Stimulated activated CD4-positive, alpha-beta T cell treated with anti-CD3 and anti-CD28 coated beads, Interleukin-2, amount 100 ng/mL, for 4 hours (primary cell): ENCODE results near the gene SRCAP.
A peak's percentile ranks its signal among the peaks of the same experiment; 100 is the strongest.
"Not testable (repeated sequence)": the region's sequence is repeated elsewhere in the genome, so short reads cannot be mapped to it uniquely, and the experiment has no call there.

Experiments
- DNase-seq: peaks from one replicate; pipeline ENCODE4 v3.0.0-alpha.2; 2020; ENCODE audit warnings: low read depth

Gene SRCAP

DNA sequence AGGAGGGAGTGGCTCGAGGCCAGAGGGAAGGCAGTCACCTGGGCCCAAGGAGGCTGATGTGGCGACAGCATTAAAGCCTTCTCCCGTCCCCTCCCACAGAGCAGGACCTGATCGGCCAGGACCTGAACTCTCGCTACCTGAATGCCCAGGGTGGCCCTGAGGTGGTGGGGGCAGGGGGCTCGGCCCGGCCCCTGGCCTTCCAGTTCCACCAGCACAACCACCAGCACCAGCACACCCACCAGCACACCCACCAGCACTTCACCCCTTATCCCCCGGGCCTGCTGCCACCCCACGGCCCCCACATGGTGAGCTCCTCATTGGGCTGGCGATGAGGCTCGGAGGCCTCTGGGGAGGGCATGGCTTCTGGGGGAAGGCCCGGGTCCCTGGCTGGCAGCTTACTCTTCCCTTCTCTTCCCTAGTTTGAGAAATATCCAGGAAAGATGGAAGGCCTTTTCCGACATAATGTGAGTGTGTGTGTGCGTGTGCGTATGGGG lies 34.3 kb upstream of the SRCAP start:
- DNase-seq, result no peak

GRCh38 chr16:30665155-30665829 lies 33.7 kb upstream of the SRCAP start:
- DNase-seq, result no peak

DNA sequence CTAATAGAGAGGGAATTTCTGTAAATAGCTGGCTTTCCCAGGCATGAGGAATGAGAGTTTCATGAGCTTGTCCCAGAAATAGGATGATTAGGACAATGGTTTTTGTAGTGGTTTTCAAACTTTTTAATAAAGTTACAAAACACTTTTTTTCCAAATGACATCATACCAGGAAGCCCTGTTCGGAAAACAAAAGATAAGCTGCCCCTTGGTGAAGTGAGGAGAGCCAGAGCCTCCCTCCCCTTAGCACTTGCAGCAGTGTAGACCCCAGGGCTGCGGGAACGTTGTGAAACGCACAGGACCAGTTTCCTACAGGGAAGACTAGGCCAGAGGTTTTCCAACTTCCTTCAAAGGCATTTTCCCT lies 33.2 kb upstream of the SRCAP start:
- DNase-seq, result no peak

DNA sequence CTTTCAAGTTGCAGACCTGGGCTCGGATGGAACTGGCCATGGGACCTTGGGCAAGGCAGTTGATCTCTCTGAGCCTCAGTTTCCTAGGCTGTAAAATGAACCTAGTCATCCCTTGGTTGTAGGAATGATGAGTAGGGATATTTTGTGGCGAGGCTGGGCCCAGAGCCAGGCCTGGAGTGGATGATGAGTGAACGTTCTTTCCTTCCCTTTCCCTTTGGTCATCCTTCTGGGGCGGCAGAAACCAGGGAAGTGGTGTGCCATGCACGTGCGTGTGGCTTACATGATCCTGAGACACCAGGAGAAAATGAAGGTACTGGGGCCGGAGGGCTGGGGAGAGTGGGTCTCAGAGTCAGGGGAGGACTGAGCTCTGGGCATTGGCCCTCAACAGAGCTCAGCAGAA lies 32.3 kb upstream of the SRCAP start:
- no peak for DNase-seq

DNA sequence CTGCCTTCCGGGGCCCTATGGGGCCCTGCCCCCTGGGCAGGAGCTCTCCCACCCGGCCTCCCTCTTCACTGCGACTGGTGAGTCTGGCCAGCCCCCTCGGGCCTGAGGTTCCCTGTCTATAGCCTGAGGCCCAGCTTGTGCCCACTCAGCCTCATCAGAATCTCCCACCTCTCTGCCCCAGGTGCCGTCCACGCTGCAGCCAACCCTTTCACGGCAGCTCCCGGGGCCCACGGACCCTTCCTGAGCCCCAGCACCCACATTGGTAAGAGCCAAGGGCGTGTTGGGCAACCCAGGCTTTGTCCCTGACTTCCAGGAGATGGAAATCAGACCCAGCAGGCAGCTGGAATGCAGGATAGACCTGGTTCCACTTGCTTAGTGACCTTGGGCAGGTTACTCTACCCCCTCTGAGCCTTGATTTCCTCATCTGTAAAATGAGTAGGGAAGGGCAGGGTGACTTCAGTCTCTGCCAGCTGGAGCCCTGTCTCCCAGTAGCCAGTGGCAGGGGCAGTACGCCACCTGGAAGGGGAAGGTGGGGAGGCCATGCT lies 31.5 kb upstream of the SRCAP start:
- no peak for DNase-seq

GRCh38 chr16:30668393-30668792 lies 30.6 kb upstream of the SRCAP start:
- DNase-seq, result no peak

- no peak for DNase-seq
These were observed 29.7 kb upstream of the SRCAP start for GRCh38 chr16:30669026-30669902.

- no peak for DNase-seq
These were observed 28.8 kb upstream of the SRCAP start for GRCh38 chr16:30669903-30670824.

DNA sequence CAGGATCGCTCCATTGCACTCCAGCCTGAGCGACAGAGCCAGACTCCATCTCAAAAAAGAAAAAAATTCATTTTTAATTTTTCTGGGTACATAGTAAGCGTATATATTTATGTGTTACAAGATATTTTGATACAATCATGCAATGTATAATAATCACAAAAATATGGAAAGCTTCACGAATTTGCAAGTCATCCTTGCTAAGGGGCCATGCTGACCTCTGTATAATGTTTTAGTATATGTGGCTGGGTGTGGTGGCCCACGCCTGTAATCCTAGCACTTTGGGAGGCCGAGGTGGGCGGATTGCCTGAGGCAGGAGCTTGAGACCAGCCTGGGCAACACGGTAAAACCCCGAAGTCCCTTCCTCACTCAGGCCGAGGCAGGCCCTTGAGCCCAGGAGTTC lies 23.8 kb upstream of the SRCAP start:
- no peak for DNase-seq

DNA sequence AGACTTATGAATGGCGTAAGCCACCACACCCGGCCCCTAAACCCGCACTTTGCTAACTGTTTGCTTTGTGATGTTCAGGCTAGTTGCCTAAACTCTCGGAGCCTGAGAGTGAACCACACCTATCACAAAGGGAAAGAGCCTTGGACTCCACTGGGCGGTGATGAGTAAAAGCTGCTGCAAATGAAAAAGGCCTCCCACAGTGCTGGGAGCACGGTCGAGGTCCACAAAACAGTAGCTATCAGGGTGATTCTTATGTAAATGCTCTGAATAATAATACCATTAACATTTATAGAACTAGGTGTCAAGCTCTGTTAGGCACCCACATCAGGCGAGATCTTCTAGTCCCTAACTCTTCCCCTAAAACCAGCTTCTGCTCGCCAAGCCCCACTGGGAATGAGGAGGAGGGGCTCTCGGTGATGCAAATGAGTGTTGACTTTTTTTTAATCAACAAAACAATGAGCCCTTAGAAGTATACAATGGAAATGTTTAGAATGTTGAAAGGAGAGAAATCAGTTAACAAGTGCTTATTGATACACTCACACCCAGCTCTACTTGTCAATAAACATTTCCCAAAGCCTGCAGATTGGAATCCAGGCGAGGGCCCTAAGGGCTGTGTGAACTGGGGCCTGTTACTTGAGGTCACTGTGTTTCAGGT lies 20.9 kb upstream of the SRCAP start:
- DNase-seq, result no peak

DNA sequence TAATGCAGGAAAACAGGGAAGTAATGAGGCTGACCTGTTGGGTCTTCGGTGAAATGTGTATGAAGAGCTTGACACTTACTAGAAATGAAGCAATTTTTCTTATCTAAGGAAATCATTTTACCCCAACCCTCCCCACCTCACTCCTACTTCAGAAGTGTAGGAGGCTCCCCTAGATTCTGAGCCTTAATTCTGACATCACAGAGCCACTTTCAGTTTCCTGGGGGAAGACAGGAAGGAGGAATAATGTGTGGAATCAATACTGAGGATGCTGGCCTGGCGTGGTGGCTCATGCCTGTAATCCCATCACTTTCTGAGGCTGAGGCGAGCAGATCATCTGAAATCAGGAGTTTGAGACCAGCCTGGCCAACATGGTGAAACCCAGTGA lies 20.4 kb upstream of the SRCAP start:
- DNase-seq, result no peak

GRCh38 chr16:30680326-30680725 lies 18.6 kb upstream of the SRCAP start:
- DNase-seq, result no peak

DNA sequence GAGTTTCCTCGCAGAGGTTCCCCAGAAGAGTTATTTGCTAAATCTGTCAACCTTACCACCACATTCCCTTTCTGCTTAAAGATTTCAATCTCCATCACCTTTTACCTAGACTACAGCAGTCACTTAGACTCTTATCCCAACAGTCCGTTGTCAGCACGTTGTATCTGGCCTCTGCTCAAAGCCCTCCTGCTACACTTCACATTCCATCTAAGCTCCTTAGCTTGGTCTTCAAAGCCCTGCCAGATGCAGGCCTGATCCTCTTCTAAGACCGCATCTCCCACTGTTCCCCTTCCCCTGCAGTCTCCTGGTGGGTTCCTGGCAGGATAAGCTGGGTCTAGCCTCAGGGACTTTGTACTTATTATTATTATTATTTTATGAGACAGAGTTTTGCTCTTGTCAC lies 10.3 kb upstream of the SRCAP start:
- no peak for DNase-seq

GRCh38 chr16:30691907-30692306 lies 7.1 kb upstream of the SRCAP start:
- DNase-seq, result no peak

DNA sequence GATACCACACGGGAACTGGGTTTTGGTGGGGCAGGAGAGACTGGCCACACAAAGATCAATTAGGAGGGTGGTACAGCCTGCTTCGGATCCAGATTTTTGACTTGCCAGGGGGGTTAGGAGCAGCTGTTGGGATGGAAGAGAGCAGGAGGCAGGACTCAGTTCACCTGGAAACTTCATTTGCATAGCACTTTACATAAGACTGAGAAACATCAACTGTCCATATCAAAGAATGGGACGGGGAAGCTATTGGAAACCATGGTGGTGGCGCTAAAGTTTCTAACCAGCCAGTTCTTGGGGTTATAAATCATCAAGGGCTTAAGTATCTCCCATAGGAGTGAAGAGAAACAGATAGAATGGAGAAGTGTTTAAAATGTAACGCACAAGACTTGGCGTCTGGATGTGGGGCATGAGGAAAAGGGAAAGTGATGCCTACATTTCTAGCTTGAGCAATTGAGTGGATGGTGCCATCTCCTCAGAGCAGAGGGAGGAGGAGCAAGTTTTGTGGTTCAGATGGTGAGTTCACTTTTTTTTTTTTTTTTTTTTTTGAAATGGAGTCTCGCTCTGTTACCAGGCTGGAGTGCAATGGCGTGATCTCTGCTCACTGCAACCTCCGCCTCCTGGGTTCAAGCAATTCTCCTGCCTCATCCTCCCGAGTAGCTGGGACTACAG lies 6.4 kb upstream of the SRCAP start:
- no peak for DNase-seq

DNA sequence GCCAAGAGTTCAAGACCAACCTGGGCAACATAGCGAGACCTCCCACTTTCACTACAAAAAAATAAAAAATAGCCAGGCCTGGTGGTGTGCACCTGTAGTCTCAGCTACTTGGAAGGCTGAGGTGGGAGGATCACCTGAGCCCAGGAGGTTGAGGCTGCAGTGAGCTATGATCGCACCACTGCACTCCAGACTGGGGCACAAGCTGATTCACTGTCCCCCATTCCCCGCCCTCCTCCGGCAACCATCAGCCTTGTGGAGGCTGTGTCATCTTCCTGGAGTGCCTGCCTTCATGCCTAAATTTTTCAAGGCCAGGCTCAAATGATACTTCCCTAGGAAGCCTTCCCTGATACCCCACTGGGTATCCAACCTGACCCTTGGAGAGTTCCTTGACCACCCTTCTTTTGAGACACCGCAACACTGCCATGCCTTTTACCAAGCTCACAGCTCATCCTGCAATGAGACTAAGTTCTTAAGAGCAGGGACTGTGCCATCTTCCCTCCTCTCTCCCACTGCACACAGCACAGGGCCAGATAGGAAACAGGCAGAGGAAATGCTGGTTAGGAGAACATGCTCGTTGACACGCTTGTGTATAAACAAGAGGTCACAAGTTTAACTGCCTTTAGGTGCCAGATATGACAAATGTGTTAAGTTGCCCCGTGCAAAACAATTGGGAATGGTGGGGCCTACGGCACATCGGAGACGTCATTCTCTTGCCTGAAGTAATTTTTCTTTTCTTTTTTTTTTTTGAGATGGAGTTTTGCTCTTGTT lies 3.9 kb upstream of the SRCAP start:
- DNase-seq, result no peak

GRCh38 chr16:30696646-30697045 lies 2.3 kb upstream of the SRCAP start:
- DNase-seq, result not testable (repeated sequence)

GRCh38 chr16:30697264-30698138 lies 1.5 kb upstream of the SRCAP start:
- DNase-seq, result no peak

GRCh38 chr16:30698139-30698815 lies 694 bp upstream of the SRCAP start:
- DNase-seq, result peak; percentile 99
